Measurements from ENCODE around the gene AXIN2. TPM values are rescaled to one million over a fixed set of nuclear protein-coding genes. Genes with fewer than 3 reads are reported as not detected.

The AXIN2 gene
- total RNA-seq, 1 experiment from 2014 or later, result 2.4 TPM

GRCh38 chr17:65531256-65532100 is 30.0 kb downstream of the AXIN2 start:
- Histone ChIP-seq H3K4me3 (ENCODE audit: low read depth in 2 of 2, low read length in 2 of 2) (no peak overlapping the region), H3K9me3 (ENCODE audit: control insufficient read depth, insufficient read depth, low read depth, low read length) (no peaks in the 10 kb centered on the region), H3K27me3 (ENCODE audit: control insufficient read depth, insufficient read depth, low read length) (no peaks in the 10 kb centered on the region), H3K4me1 (ENCODE audit: control insufficient read depth, insufficient read depth, low read length) (no peaks in the 10 kb centered on the region), H3K27ac (ENCODE audit: low read length) (no peak overlapping the region), H3K36me3 (ENCODE audit: control insufficient read depth, insufficient read depth, low read length) (no peaks in the 10 kb centered on the region)
- DNase-seq (ENCODE audit: low read depth, low spot score), result no peak
- CTCF ChIA-PET, result interaction anchor here (0.6 kb wide), 1 partner anchor 939 kb away, joined by 4 read pairs; no protein-coding TSS in a partner anchor
- intact Hi-C loops (cut with micrococcal nuclease; ENCODE audit: unreplicated experiment), result no loop called here
- TF ChIP-seq SIN3A (IDR thresholded peaks at IDR 0.05; ENCODE audit: borderline replicate concordance, insufficient read depth, low read depth, low read length) (no peak), POLR2AphosphoS5 (IDR thresholded peaks at IDR 0.05; ENCODE audit: low read depth, low read length) (no peak), CTCF (IDR thresholded peaks at IDR 0.05) (no peak), REST (IDR thresholded peaks at IDR 0.05; ENCODE audit: insufficient read depth in 1 of 2, low read depth in 2 of 2, low read length in 1 of 2) (no peak), TCF7L2 (IDR thresholded peaks at IDR 0.05; ENCODE audit: low read depth, low read length) (no peak)
- in situ Hi-C loops (cut with HindIII; ENCODE audit: low pct_unique_long_range_greater_than_20kb, low sequenced_read_pairs), result no loop called here
- POLR2A ChIA-PET, result no interaction called here
- no peak for ATAC-seq
- BruUV-seq (replicated peaks), result no TSS peak

- ChIA-PET POLR2A (no interaction called here), CTCF (interaction anchor here (0.6 kb wide), 1 partner anchor 940 kb away, joined by 4 read pairs; no protein-coding TSS in a partner anchor)
- H3K9me3 ChIP-seq (ENCODE audit: control insufficient read depth, insufficient read depth, low read depth, low read length), result no peaks in the 10 kb centered on the region
- no peaks in the 10 kb centered on the region for H3K27me3 ChIP-seq (ENCODE audit: control insufficient read depth, insufficient read depth, low read length)
- BruUV-seq (replicated peaks), result no TSS peak
- in situ Hi-C loops (cut with HindIII; ENCODE audit: low pct_unique_long_range_greater_than_20kb, low sequenced_read_pairs) (no loop called here), intact Hi-C loops (cut with micrococcal nuclease; ENCODE audit: unreplicated experiment) (no loop called here)
- no peak for DNase-seq (ENCODE audit: low read depth, low spot score)
- no peak for ATAC-seq
- TF ChIP-seq TCF7L2 (IDR thresholded peaks at IDR 0.05; ENCODE audit: low read depth, low read length) (no peak), POLR2AphosphoS5 (IDR thresholded peaks at IDR 0.05; ENCODE audit: low read depth, low read length) (no peak), SIN3A (IDR thresholded peaks at IDR 0.05; ENCODE audit: borderline replicate concordance, insufficient read depth, low read depth, low read length) (no peak), REST (IDR thresholded peaks at IDR 0.05; ENCODE audit: insufficient read depth in 1 of 2, low read depth in 2 of 2, low read length in 1 of 2) (no peak), CTCF (IDR thresholded peaks at IDR 0.05) (no peak)
- H3K4me1 ChIP-seq (ENCODE audit: control insufficient read depth, insufficient read depth, low read length), result no peaks in the 10 kb centered on the region
- H3K36me3 ChIP-seq (ENCODE audit: control insufficient read depth, insufficient read depth, low read length), result no peaks in the 10 kb centered on the region
- no peak overlapping the region for H3K4me3 ChIP-seq (ENCODE audit: low read depth in 2 of 2, low read length in 2 of 2)
- H3K27ac ChIP-seq (ENCODE audit: low read length), result no peak overlapping the region
These were observed 30.8 kb downstream of the AXIN2 start for GRCh38 chr17:65530523-65531255.
